Hematopoietic multipotent progenitor cell treated with erythropoietin and hydrocortisone succinate and interleukin-3 and kit ligand, for 4 days (in vitro differentiated cells): ENCODE data around the gene PEX3.
A peak's percentile ranks its signal among the peaks of the same experiment; 100 is the strongest.
"Not testable (repeated sequence)": the region's sequence is repeated elsewhere in the genome, so short reads cannot be mapped to it uniquely, and the experiment has no call there.

ENCODE experiments used
- DNase-seq: peaks from one replicate; pipeline ENCODE4 v3.0.0-alpha.2; 2015

Gene PEX3

GRCh38 chr6:143449082-143449713, 1.4 kb upstream of the PEX3 start:
- no peak for DNase-seq

GRCh38 chr6:143449714-143450452, 722 bp upstream of the PEX3 start:
- peak; percentile 95 for DNase-seq

- DNase-seq, result peak; percentile 39
Observed at GRCh38 chr6:143451531-143451930, 926 bp downstream of the PEX3 start.

DNA sequence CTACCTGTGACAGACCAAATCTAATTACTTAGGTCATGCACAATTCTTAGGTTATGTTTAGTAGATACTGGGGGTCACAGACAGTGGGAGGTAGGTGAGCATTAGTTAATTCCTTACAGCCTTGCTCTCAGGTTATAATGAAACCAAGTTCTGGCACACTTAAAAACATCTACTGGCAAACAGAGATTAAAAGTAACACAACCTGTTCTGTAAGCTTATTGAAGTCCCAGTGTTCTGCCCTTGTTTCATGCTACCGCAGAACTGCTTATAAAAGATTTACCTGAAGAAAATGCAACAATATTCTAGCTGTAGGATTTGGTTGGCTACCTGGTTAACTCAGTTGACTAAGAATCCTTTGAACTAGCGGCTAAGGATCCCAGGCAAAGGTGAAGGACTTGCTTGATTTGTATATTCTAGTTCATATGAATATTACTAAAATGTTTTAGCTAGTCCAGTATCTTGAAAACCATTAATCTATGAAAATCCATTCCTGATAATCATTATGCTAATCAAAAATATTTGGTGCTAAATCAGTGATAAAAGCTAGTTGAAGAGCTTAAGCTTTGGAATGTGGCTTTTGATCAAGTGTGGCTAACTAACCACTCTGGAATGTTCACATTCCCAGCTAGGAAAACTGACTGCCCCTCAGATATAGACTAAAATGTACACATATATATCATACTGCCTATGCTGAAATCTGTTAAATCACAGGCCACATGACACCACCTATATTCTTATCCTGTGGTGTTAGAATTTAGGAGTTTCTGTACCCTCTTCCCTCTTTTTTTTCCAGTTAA, 7.2 kb downstream of the PEX3 start:
- DNase-seq, result no peak

GRCh38 chr6:143465546-143465945, 14.9 kb downstream of the PEX3 start:
- no peak for DNase-seq

- DNase-seq, result no peak
Observed at GRCh38 chr6:143468026-143468425, 17.4 kb downstream of the PEX3 start.

DNA sequence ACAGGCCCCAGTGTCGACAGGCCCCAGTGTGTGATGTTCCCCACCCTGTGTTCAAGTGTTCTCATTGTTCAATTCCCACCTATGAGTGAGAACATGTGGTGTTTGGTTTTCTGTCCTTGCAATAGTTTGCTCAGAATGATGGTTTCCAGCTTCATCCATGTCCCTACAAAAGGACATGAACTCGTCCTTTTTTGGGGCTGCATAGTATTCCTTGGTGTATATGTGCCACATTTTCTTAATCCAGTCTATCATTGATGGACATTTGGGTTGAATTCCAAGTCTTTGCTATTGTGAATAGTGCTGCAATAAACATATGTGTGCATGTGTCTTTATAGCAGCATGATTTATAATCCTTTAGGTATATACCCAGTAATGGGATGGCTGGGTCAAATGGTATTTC, 18.2 kb downstream of the PEX3 start:
- DNase-seq, result not testable (repeated sequence)

DNA sequence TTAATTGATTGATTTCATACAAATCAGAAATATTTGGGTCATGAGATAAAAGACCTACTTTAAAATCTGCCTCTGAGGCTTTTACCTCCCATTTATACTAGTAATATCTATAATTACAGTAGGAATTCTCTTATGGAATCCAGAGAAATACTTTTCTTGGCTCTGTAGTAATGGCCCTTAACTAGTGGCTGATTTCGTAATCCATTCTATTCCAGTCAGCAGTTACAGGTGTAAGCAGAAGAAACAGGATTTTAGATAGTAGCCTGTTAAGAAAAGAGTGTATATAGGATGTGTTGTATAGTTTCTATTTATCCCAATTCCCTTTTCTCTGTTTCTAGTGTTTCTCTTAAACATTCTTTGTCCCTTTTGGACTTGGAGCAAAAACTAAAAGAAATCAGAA, 21.2 kb downstream of the PEX3 start:
- no peak for DNase-seq

DNA sequence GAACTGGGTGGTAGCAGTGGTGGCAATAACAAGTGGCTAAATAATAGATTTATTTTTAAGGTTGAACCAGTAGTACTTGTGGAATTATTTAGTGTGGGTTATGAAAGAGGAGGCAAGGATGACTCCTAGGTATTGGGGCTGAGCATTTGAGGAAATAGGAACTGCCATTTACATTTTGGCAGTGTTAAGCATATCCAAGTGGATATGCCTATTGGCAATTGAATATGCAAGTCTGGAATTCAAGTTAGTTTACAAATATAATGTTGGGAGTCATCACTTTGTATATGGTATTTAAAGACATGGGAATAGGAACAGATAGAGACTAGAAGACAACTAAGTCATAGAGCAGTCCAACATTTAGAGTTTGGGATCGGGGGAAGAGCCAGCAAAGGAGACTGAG, 25.9 kb downstream of the PEX3 start:
- DNase-seq, result no peak

GRCh38 chr6:143478479-143479062, 28.0 kb downstream of the PEX3 start:
- no peak for DNase-seq

DNA sequence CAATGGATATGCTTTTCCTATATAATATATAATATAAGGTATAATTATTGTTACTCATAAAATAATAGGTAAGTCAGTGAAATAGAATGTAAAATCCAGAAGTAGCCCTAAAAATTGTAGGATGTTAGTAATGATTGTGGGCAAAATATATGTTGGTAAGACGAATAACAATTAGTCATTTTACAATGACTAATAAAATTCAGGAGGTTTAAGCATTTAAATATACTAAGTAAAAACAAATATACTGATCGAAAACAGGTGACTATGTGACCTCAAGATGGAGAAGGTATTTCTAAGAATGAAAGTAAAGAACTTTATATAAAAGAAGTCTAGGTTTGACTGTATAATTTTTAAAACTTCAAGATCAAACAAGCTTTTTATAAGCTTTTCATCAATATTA, 32.0 kb downstream of the PEX3 start:
- no peak for DNase-seq

- no peak for DNase-seq
Observed at GRCh38 chr6:143485967-143486366, 35.4 kb downstream of the PEX3 start.

DNA sequence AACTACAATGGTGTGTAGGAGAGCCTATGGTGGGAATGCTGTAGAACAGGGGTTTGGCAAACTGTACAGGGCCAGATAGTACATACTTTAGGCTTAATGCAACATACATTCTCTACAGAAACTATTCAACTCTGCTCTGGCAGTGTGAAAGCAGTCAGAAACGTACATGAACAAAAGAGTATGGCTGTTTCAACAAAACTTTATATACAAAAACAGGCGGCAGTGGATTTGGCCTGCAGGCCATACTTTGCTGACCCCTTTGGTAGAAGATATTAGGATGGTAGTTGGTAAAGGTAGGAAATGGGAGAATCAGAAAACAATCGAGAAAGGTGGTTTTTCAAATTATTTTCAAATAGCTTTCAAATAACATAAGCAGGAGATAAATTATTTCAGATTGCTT, 36.1 kb downstream of the PEX3 start:
- DNase-seq, result no peak

DNA sequence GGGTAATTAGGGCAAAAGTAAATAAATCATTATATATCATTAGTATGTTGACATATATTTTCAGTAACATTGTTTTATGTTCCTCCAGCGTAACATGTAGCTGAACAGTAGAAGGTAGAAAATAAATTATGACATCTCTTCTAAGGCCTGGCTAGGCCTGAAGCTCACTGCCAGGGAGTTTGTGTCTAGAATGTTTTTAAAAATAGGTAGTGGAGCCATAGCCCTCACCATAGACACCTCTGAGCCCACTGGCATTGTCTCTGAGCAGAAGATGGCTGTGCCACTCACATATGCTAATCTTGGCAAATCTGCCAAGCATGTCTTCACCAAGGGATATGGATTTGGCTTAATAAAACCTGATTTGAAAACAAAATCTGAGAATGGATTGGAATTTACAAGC, 39.6 kb downstream of the PEX3 start:
- DNase-seq, result no peak

- no peak for DNase-seq
Observed at GRCh38 chr6:143490775-143491174, 40.2 kb downstream of the PEX3 start.

DNA sequence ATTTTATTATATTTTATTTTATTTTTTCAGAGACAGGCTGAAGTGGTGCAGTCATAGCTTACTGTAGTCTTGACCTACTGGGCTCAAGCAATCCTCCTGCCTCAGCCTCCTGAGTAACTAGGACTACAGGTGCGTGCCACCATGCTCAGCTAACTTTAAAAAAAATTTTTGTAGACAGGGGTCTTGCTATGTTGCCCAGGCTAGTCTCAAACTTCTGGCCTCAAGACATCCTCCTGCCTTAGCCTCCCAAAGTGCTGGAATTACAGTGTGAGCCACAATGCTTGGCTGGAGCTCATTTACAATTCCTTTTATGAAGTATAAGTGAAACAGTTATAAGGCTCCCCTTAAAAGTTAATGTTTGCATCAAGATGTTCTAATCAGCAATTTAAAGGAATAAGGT, 46.4 kb downstream of the PEX3 start:
- DNase-seq, result no peak

GRCh38 chr6:143498428-143498827, 47.8 kb downstream of the PEX3 start:
- DNase-seq, result peak; percentile 60

DNA sequence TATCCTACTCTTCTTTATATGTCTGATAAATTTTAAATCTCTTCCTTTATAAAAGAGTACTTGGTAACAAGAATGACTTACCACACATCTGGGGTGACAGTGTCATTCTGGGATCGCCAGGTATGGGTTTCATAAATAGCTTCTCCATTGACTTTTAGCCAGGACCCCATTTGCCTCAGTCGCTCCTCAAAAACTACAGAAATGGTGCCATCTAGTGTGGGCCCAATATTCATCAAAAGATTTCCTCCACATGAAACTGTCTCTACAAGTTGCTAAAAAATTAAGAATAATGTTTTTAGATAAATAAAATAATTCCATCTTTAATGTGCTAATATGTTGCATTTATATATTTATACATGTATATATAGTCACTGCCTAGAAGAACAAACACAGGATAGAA, 51.2 kb downstream of the PEX3 start:
- DNase-seq, result peak; percentile 25

DNA sequence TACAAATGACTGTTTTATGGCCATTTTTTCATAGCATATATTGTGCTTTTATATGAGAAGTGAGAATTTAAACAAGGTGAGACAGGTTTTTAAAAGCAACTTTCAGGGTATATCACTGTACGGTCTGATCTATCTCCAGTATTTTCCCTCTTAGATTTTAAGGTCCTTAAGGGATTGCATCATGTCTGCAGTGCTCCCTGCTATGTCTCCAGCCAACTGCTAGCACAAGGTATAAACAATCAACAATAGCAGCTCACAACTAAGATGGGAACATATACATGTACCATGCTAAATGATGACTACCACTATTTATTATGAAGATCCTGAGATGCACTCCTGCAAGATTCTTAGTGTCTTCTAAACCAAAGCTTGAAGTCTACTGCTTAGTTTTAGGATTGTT, 53.8 kb downstream of the PEX3 start:
- no peak for DNase-seq

- no peak for DNase-seq
Observed at GRCh38 chr6:143505111-143505510, 54.5 kb downstream of the PEX3 start.

- DNase-seq, result no peak
Observed at GRCh38 chr6:143505537-143505936, 54.9 kb downstream of the PEX3 start.

DNA sequence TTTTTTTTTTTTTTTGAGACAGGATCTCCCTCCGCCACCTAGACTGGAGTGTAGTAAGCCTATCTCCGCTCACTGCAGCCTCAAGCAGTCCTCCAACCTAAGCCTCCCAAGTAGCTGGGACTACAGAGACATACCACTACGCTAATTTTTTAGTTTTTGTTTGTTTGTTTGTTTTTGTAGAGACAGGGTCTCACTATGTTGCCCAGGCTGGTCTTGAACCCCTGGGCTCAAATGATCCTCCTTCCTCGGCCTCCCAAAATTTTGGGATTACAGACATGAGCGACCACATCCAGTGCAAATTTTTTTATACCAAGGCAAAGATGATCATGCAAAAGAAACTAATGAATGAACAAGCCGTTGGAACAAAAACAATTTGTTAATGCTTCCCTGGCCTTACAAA, 55.6 kb downstream of the PEX3 start:
- DNase-seq, result no peak

DNA sequence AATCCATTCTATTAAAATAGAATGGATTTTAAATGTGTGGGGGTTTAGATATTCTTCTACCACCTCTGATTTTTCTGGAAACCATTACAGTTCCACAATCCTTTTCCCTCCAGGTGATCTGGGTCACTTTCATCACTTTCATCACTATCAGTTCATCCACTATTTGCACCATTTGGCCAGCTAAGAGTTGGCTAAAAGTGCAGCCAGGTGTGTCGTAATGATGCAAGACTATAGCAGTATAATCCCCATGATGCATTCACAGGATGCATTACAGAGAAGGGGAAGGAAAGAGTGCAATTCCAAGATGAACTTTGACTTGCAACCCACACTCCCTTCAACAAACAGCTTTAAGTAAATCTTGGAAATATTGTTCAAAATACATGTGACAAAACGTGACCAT, 56.0 kb downstream of the PEX3 start:
- no peak for DNase-seq
